NCI-H510A (cell line): ENCODE data around the gene PRUNE2.
"Not testable (repeated sequence)": the region's sequence is repeated elsewhere in the genome, so short reads cannot be mapped to it uniquely, and the experiment has no call there.

Experiments used
- DNase-seq: peaks from one replicate; lab custom pipeline; 2025; lab: John Stamatoyannopoulos, UW

The PRUNE2 gene

DNA sequence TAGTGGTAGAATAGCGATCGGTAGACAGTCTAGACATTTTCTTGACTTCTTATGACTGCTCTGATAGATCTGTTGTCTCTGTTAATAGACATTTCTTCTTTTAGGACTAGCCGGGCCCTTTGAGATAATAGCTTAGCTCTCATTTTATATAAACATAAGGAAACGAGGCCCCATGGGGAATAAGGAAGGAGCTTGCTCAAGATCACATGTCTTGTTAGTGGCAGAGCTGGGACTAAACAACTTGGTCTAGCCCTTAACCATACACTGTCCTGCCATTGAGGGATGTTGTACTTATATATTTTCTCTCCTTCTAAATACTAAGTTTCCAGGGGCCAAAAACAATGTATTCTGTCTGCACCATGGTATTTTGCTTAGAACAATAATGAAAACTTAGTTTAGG lies 306.9 kb downstream of the PRUNE2 start:
- DNase-seq: no peak

GRCh38 chr9:76595645-76596044 lies 310.3 kb downstream of the PRUNE2 start:
- DNase-seq: no peak

DNA sequence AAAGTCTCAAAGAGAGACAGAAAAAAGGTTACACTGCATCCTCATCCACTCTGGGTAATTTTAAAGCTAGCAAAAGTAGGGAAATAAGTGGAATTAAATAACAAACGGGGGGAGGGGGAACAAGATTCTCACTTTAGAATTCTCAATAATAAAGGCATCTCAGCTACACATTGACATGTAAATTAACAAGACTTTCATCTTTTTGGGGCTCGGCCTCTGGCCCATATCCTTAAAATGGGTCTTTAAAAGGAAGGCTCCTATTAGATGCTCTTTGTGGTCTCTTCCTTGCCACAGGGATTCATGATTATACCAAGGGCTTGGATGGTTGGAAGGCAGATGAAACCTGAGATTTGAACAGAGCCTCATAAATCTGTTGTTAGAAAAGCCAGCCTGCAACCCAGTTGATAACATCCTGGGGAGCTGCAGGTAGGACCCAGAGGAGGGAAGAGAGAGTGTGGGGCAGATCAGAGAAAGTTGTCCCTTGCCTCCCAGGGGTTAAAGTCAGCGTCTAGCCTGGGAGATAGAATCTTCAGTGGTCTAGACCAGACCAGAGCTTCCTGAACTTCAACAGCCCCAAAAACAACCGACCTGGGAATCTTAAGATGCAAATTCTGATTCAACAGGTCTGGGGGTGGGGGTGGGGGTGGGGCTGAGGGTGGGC lies 311.0 kb downstream of the PRUNE2 start:
- DNase-seq: no peak

DNA sequence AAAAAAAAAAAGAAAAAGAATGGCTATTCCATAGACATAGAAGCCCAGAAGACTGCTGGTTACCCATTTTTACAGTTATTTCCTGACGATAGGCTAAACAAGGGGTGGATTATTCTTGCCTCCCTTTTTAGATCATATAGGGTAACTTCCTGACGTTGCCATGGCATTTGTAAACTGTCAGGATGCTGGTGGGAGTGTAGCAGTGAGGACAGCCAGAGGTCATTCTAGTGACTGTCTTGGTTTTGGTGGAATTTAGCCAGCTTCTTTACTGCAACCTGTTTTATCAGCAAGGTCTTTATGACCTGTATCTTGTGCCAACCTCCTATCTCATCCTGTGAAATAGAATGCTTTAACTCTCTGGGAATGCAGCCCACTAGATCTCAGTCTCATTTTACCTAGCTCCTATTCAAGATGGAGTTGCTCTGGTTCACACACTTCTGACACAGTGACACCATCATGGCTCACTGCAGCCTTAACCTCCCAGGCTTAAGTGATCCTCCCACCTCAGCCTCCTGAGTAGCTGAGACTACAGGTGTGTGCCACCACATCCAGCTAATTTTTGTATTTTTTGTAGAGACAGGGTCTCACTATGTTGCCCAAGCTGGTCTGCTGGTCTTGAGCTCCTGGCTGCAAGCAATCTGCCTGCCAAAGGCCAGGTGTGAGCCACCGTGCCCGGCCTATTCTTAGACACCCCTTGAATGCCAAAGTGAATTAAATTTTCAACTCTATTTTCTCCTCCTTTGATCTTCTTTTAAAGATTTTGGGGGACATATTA lies 311.8 kb downstream of the PRUNE2 start:
- not testable (repeated sequence) for DNase-seq

GRCh38 chr9:76592974-76593347 lies 313.0 kb downstream of the PRUNE2 start:
- DNase-seq: no peak

GRCh38 chr9:76592091-76592973 lies 313.6 kb downstream of the PRUNE2 start:
- DNase-seq: no peak

DNA sequence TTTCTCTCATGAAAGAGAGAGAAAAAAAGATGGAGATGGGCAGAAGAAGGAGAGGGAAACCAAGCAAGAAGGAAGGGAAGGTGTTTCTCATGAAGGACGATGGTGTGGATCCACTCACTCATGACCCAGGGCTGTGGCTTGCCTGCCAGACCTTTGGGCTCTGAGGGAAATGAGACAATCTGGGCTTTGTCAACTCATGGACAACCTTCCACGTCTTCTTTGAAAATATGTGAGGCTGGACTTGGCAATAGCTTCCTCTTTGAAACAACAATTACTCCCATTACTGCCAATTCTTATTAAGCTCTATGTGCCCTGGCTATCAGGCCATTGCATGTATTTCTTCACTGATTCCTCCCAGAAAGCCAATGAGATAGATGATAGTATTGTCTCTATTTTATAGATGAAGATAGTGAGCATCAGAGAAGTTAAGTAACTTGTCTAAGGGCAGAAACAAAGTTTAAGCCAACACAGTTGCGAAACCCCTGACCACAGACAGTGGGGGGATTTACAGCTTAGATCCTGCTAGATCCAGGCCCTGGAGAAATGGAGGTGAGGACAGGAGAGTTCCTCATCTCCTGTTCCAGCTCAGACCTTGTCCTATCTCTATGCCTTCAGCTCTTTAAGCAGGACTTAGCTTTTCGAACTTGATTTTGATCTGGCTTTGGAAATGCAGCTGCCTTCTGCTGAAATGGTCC lies 314.5 kb downstream of the PRUNE2 start:
- no peak for DNase-seq

- DNase-seq: no peak
These were observed 317.6 kb downstream of the PRUNE2 start for GRCh38 chr9:76588316-76588715.

- DNase-seq: no peak
These were observed 319.3 kb downstream of the PRUNE2 start for GRCh38 chr9:76586390-76587314.

- DNase-seq: no peak
These were observed 320.2 kb downstream of the PRUNE2 start for GRCh38 chr9:76585487-76586389.

GRCh38 chr9:76583256-76583655 lies 322.7 kb downstream of the PRUNE2 start:
- DNase-seq: no peak

DNA sequence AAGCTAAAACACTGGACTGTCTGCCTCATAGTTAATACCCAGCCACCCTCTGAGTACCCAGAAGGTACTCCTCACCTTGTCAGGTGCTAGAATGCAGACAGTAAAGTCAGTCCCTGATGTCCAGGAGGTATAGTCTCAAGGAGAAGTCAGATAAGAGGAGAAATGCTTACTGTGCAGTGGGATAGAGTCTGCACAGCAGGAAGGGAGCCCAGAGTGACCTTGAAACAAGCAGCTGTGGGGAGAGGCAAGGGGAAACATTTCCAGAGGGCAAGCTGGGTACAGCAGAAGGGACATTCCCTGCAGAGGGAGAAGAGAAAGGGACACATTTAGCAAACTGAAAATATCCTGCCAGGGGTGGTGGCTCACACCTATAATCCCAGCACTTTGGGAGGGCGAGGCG lies 324.2 kb downstream of the PRUNE2 start:
- DNase-seq: no peak

DNA sequence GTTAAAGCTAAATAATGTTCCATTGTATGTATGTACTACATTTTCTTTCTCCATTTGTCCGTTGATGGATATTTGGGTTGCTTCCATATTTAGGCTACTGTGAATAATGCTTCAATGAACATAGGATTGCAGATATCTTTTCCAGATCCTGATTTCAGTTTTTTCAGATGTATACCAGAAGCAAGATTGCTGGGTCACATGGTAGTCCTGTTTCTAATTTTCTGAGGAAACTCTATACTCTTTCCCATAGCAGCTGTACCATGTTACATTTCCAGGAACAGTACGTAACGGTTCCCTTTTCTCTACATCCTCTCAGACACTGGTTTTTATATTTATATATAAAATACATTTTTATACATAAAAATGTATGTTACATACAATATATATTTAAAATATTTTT lies 325.1 kb downstream of the PRUNE2 start:
- DNase-seq: no peak

DNA sequence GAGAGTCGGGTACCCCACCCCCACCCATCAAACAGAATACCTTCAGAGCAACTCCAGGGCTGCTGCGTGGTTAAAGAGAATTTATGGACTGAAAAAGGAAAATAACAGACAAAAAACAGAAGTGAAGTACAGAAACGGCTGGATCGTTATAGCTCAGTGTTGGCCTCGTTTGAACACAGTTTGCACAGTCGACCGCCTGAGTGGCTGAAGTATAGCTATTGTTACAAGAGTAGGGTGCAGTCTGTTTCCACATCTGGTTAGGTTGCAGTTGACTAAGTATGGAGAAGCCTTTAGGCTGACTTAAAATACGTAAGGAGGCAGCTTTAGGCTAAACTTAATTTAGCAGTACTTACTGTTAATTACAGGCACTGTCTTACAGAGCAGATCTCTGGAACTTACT lies 325.7 kb downstream of the PRUNE2 start:
- no peak for DNase-seq

- DNase-seq: no peak
These were observed 329.6 kb downstream of the PRUNE2 start for GRCh38 chr9:76576344-76576743.

DNA sequence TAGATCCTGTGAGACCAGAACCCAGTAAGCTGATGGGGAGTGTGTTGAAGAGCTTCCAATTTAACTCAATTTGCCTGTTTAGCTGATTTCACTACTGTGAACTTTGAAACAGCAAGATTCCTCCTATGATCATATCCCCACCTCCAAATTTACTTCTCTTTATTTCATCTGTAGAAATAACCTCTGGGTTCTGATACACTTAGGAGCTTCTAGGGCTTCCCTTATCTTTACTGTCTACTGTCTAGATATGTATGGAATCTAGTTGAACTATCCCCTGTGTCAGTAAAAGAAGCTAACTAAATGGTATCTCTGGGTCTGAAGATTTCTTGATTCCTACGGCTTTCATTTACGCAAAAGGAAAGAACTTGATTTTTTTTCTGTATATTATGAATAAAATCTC lies 330.2 kb downstream of the PRUNE2 start:
- no peak for DNase-seq

GRCh38 chr9:76573905-76574760 lies 331.8 kb downstream of the PRUNE2 start:
- DNase-seq: no peak

DNA sequence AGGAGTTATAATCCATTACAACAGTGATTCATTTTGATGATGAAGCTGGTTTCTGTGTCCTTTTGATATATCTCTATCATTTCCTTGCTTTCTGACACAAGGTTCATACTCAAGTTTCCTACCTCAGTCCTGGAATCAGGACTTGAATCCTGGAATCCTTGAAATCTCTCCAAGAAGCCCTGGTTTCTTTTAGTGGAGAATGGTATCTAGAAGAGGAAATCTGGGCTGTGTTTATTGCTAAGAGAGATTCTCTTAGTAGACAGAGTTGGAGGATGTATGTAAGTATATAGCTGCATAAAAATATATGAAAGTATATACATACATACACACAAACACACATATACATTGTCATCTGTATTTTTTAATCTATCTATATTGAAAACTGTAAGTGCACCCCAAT lies 332.5 kb downstream of the PRUNE2 start:
- no peak for DNase-seq

DNA sequence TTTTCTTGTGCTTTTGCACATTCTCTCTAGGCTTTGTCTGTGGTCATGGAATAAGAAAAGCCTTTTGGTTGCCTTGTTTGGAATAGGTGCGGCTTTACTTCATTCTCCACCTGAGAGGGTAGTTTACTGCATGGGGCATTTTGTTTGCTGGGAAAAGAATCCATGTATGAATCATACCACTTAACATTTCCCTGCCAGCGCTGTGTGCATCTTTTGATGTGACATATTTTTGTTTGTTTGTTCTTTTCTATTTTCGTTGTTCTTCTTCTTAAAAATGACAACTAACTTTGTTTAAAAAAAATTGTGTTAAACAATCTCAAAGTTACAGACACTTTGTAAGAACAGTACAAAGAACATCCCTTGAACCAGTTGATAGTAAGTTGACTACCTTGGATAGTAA lies 333.8 kb downstream of the PRUNE2 start:
- no peak for DNase-seq
